Stomach (tissue), 9 donors: ENCODE results near the gene LEKR1. TPM values are rescaled to one million over a fixed set of nuclear protein-coding genes. Genes with fewer than 3 reads are reported as not detected.

Experiments used
- DNase-seq, 2 donors: peaks; one replicate each; pipeline versions ENCODE4 v3.0.0 to v3.0.0-alpha.2; 2013 to 2019
- H3K27ac ChIP-seq, 5 donors: fragments of 200-600 bp in 4 of 5; sonication (generic) in 4 of 5; one replicate each; pipeline ENCODE4 v1.5.1; 2013 to 2019; ENCODE audit warnings: mild to moderate bottlenecking in 1 of 5, moderate library complexity in 1 of 5
- H3K27me3 ChIP-seq, 3 donors: fragments of 200-600 bp; sonication (generic); one replicate each; pipeline ENCODE4 v1.5.1; 2017 to 2019; ENCODE audit warnings: mixed run types in 1 of 3
- H3K36me3 ChIP-seq, 4 donors: fragments of 200-600 bp; sonication (generic); 1 replicate in 3 of 4; 2 replicates in 1 of 4; pipeline ENCODE4 v1.5.1; 2016 to 2019
- H3K4me1 ChIP-seq, 4 donors: fragments of 200-600 bp; sonication (generic); one replicate each; pipeline ENCODE4 v1.5.1; 2016 to 2019
- H3K4me3 ChIP-seq, 4 donors: fragments of 200-600 bp; sonication (generic) in 3 of 4; one replicate each; pipeline ENCODE4 v1.5.1; 2016 to 2019; ENCODE audit warnings: mild to moderate bottlenecking in 1 of 4
- H3K9me3 ChIP-seq, 4 donors: fragments of 200-600 bp; sonication (generic); one replicate each; pipeline ENCODE4 v1.5.1; 2016 to 2019
- CTCF ChIP-seq, 7 experiments: fragments of 450-650 bp in 4 of 7; fragments of 200-600 bp in 3 of 7; sonication (generic) in 3 of 7; IDR thresholded peaks; one replicate each; pipeline ENCODE4 v1.5.1; 2016 to 2019; ENCODE audit warnings: antibody characterized with exemption in 7 of 7, control low read depth in 2 of 7, mild to moderate bottlenecking in 1 of 7
- EP300 ChIP-seq: sonication (generic); formaldehyde crosslinking; IDR thresholded peaks from one replicate; pipeline ENCODE4 v1.6.1; 2017; ENCODE audit warnings: antibody characterized with exemption
- POLR2A ChIP-seq, 4 donors: fragments of 450-650 bp; IDR thresholded peaks; one replicate each; pipeline ENCODE4 v1.6.1; 2016; ENCODE audit warnings: antibody characterized with exemption in 4 of 4, control low read depth in 2 of 4, mild to moderate bottlenecking in 1 of 4, moderate library complexity in 1 of 4
- POLR2AphosphoS5 ChIP-seq, 3 donors: sonication (generic); formaldehyde crosslinking; IDR thresholded peaks; one replicate each; pipeline ENCODE4 v1.6.1; 2016; ENCODE audit warnings: antibody characterized with exemption in 3 of 3
- WGBS, 5 donors: extraction: QIAGEN DNeasy Blood & Tissue Kit in 3 of 5; methylation state at CpG; one replicate each; pipeline versions ENCODE4 v1.1.5 to v1.1.7; 2013 to 2018; 5-methylcytosine and 5-hydroxymethylcytosine counted together
- intact Hi-C: fragments of 100-400 bp; cut with DNase I; formaldehyde crosslinking; loops from one replicate; pipeline ENCODE4 v1.15.1; 2023; ENCODE audit warnings: low total_unique reads
- polyA plus RNA-seq, 3 donors: library from polyadenylated mRNA; stranded (reverse); fragments of 200-250 nt; gene quantifications; one replicate each; pipeline ENCODE4 v1.2.3, GENCODE V29; 2013
- total RNA-seq, 5 donors: library from RNA; depleted of rRNA; stranded (reverse); fragments of >200 nt; gene quantifications; one replicate each; pipeline versions ENCODE4 v1.1.0 to v1.2.3, GENCODE V29; 2014 to 2016
- donor health status: healthy with polysubstance abuse.
- donor health status: Bipolar disorder and iron deficiency.
- donor health status: healthy.

LEKR1 gene
- total and polyA plus RNA-seq, 8 donors: 0.31 to 2.6 (median 0.44) TPM; not detected in 3

DNA sequence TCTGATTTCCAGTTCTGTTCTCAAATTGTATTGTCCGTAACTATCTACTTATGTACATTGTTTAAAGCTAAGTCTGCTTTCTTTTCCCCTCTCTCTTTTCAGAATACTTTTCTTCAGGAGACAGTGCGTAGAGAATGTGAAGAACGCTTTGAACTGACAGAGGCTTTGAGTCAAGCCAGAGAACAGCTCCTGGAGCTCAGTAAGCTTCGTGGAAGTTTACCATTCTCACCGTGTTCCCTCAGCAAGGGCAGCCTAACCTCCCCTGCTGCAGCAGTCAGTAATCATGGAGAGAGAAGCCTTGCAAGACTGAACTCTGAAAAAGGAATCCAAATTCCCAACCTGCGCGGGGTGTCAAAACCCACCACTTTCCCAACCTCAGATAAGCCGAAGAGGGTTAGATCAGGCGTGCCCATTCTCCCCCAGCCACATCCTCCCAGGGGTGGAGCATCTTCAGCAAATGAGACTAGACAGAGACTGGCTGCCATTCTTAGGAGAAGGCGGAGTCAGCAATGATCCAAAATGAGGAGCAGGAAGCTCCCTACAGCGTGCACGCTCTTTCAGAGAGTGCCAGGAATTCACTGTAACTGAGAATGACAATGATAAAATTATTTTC is 219.2 kb downstream of the LEKR1 start:
- 62 to 67% (median 65%) methylated on average over 12 of the region's 12 CpGs for WGBS, 5 donors
- H3K36me3 ChIP-seq: no peaks in the 10 kb centered on the region
- peak overlapping the region in 1 of 4 donors; percentile 8 for H3K4me3 ChIP-seq
- TF ChIP-seq CTCF (IDR thresholded peaks at IDR 0.05) (no peak), POLR2AphosphoS5 (IDR thresholded peaks at IDR 0.05) (no peak), POLR2A (IDR thresholded peaks at IDR 0.05) (no peak), EP300 (no peak)
- no peaks in the 10 kb centered on the region for H3K9me3 ChIP-seq
- peak overlapping the region in 1 of 5 donors; percentile 28 for H3K27ac ChIP-seq
- H3K27me3 ChIP-seq: no peaks in the 10 kb centered on the region
- intact Hi-C loops: no loop called here
- DNase-seq: peak in 1 of 2 donors; percentile 32
- H3K4me1 ChIP-seq: no peaks in the 10 kb centered on the region

DNA sequence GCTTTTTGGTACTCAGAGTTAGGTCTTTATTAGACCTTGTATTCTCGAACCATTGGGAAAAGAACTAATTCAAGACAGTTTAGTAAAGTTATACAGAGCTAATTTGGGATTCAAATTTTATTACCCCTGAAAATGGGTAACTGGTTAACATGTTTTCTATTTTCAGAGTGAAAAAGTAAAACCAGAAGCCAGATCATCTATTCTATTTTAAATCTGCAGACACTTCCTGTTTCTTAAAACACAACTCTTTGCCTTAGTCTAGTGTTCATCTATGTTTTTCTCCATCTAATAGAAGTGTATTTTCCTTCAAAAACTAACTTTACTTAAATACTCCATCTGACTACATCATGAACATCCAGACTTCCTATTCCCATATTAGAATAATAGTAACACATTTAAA is 220.4 kb downstream of the LEKR1 start:
- no peak for DNase-seq
- intact Hi-C loops: no loop called here
- Histone ChIP-seq H3K4me3 (no peak overlapping the region), H3K27ac (no peak overlapping the region), H3K36me3 (no peaks in the 10 kb centered on the region), H3K4me1 (no peaks in the 10 kb centered on the region), H3K27me3 (no peaks in the 10 kb centered on the region), H3K9me3 (no peaks in the 10 kb centered on the region)
- TF ChIP-seq EP300 (no peak), POLR2A (IDR thresholded peaks at IDR 0.05) (no peak), POLR2AphosphoS5 (IDR thresholded peaks at IDR 0.05) (no peak), CTCF (IDR thresholded peaks at IDR 0.05) (no peak)
- 75 to 97% (median 89%) methylated on average over 1 of the region's 1 CpG for WGBS, 5 donors

DNA sequence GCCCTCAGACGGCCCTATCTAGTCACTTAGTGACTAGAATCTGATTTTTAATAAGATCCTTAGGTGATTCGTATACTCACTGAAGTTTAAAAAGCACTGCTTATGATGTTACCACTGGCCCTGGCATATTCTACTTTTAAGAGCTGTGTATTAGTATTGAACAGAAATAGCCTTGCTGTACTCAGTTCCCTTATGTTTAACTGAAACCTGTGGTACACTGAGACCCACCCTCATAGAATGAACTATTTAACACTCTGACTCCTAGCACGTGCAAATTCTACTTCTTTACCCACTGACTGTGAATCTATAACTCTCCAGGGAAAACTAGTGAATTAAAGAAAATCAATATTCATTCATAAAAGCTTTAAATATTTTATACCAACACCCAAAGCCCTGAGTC is 224.9 kb downstream of the LEKR1 start:
- no peak for TF ChIP-seq POLR2AphosphoS5 (IDR thresholded peaks at IDR 0.05)
- no peak for TF ChIP-seq EP300
- TF ChIP-seq CTCF (IDR thresholded peaks at IDR 0.05): no peak
- no peak for TF ChIP-seq POLR2A (IDR thresholded peaks at IDR 0.05)
- DNase-seq: no peak
- no peaks in the 10 kb centered on the region for H3K36me3 ChIP-seq
- H3K4me1 ChIP-seq: no peaks in the 10 kb centered on the region
- 76 to 81% (median 79%) methylated on average over 3 of the region's 3 CpGs for WGBS, 5 donors
- intact Hi-C loops: no loop called here
- no peak overlapping the region for H3K27ac ChIP-seq
- no peak overlapping the region for H3K4me3 ChIP-seq
- H3K27me3 ChIP-seq: no peaks in the 10 kb centered on the region
- no peaks in the 10 kb centered on the region for H3K9me3 ChIP-seq

GRCh38 chr3:157051591-157051990 is 225.4 kb downstream of the LEKR1 start:
- no peak for DNase-seq
- no peak overlapping the region for H3K4me3 ChIP-seq
- TF ChIP-seq EP300 (no peak), POLR2A (IDR thresholded peaks at IDR 0.05) (no peak)

DNA sequence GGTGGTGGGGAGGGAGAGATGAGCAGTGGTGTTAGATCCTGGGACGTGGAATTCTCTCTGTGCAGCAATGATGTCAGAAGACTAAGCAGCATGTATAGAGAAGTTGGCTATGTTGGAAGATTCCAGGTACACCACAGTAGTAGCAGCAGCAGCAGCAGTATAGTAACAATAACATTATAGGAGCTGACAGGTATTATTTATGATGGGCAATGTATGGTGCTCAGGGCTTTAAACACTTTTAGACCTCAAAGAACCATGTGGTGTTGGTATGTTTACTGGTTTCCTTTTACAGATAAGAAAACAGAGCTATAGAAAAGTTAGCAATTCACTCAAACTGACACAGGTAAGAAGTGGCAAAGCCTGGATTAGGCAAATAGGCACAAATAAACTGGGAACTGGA is 229.9 kb downstream of the LEKR1 start:
- TF ChIP-seq POLR2A (IDR thresholded peaks at IDR 0.05): no peak
- no peak for TF ChIP-seq POLR2AphosphoS5 (IDR thresholded peaks at IDR 0.05)
- TF ChIP-seq EP300: no peak
- no peak for TF ChIP-seq CTCF (IDR thresholded peaks at IDR 0.05)
- DNase-seq: no peak
- WGBS, 5 donors: 83 to 100% (median 88%) methylated on average over 1 of the region's 1 CpG
- Histone ChIP-seq H3K4me3 (no peak overlapping the region), H3K27ac (no peak overlapping the region), H3K9me3 (no peaks in the 10 kb centered on the region), H3K27me3 (no peaks in the 10 kb centered on the region), H3K36me3 (no peaks in the 10 kb centered on the region), H3K4me1 (no peaks in the 10 kb centered on the region)
- intact Hi-C loops: no loop called here

More at GRCh38 chr3:157051591-157051990, 225.4 kb downstream of the LEKR1 start:
- Histone ChIP-seq H3K4me1 (no peaks in the 10 kb centered on the region), H3K9me3 (no peaks in the 10 kb centered on the region), H3K36me3 (no peaks in the 10 kb centered on the region), H3K27ac (no peak overlapping the region), H3K27me3 (no peaks in the 10 kb centered on the region)
- intact Hi-C loops: no loop called here
